AG10803 (cell line): Measurements from ENCODE around the gene NOXA1.

ENCODE experiments used
- DNase-seq: peaks from one replicate; pipeline ENCODE4 v3.0.0; 2010; ENCODE audit warnings: low read depth
- H3K4me3 ChIP-seq: 2 replicates; pipeline ENCODE4 v1.5.1; 2011; ENCODE audit warnings: mild to moderate bottlenecking, low read length, control low read depth
- CTCF ChIP-seq: conservative IDR thresholded peaks from 2 replicates; pipeline ENCODE4 v1.5.1; 2011; ENCODE audit warnings: mild to moderate bottlenecking, low read length, control low read depth, inconsistent platforms

NOXA1 gene

GRCh38 chr9:137379761-137380161 lies 43.4 kb upstream of the NOXA1 start:
- TF ChIP-seq CTCF, result no peak
- no peak for DNase-seq
- no peak overlapping the region for H3K4me3 ChIP-seq

- no peak for TF ChIP-seq CTCF
- no peak for DNase-seq
- H3K4me3 ChIP-seq, result no peak overlapping the region
Measured at GRCh38 chr9:137380171-137380570, 43.0 kb upstream of the NOXA1 start.

GRCh38 chr9:137380606-137381005 lies 42.6 kb upstream of the NOXA1 start:
- no peak for DNase-seq
- TF ChIP-seq CTCF, result no peak
- no peak overlapping the region for H3K4me3 ChIP-seq

- no peak for TF ChIP-seq CTCF
- no peak for DNase-seq
- no peak overlapping the region for H3K4me3 ChIP-seq
Measured at GRCh38 chr9:137381501-137382443, 41.4 kb upstream of the NOXA1 start.

- no peak overlapping the region for H3K4me3 ChIP-seq
- DNase-seq, result no peak
- TF ChIP-seq CTCF, result no peak
Measured at GRCh38 chr9:137382444-137383080, 40.6 kb upstream of the NOXA1 start.

- no peak for DNase-seq
- no peak for TF ChIP-seq CTCF
- no peak overlapping the region for H3K4me3 ChIP-seq
Measured at GRCh38 chr9:137383081-137383783, 40.0 kb upstream of the NOXA1 start.
